Measurements from ENCODE around the gene USP20. TPM values are rescaled to one million over a fixed set of nuclear protein-coding genes. Genes with fewer than 3 reads are reported as not detected.
"Not testable (repeated sequence)": the region's sequence is repeated elsewhere in the genome, so short reads cannot be mapped to it uniquely, and the experiment has no call there.

USP20 gene
- total and polyA plus RNA-seq, 11 donors = 9.4 to 19.7 (median 12.9) TPM

- no peaks in the 10 kb centered on the region for H3K36me3 ChIP-seq
- WGBS, 4 donors = 75 to 89% (median 81%) methylated on average over 8 of the region's 8 CpGs
- peaks cover 0 to 10% (median 0%) of the 10 kb centered on the region in 9 donors for H3K27me3 ChIP-seq
- H3K9me3 ChIP-seq = no peaks in the 10 kb centered on the region
- H3K4me3 ChIP-seq = no peak overlapping the region
- intact Hi-C loops (cut with DNase I) = loop anchor here in 1 of 10 donors (10.0 kb wide), 1 partner anchor 660 kb away; no protein-coding TSS in a partner anchor
- peaks cover 0 to 5% (median 0%) of the 10 kb centered on the region in 12 donors for H3K4me1 ChIP-seq
- no peak for DNase-seq
- TF ChIP-seq POLR2A (IDR thresholded peaks at IDR 0.05) = no peak
- TF ChIP-seq, protein P1, sequence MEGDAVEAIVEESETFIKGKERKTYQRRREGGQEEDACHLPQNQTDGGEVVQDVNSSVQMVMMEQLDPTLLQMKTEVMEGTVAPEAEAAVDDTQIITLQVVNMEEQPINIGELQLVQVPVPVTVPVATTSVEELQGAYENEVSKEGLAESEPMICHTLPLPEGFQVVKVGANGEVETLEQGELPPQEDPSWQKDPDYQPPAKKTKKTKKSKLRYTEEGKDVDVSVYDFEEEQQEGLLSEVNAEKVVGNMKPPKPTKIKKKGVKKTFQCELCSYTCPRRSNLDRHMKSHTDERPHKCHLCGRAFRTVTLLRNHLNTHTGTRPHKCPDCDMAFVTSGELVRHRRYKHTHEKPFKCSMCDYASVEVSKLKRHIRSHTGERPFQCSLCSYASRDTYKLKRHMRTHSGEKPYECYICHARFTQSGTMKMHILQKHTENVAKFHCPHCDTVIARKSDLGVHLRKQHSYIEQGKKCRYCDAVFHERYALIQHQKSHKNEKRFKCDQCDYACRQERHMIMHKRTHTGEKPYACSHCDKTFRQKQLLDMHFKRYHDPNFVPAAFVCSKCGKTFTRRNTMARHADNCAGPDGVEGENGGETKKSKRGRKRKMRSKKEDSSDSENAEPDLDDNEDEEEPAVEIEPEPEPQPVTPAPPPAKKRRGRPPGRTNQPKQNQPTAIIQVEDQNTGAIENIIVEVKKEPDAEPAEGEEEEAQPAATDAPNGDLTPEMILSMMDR (IDR thresholded peaks at IDR 0.05) = no peak
- no peak for ATAC-seq
- H3K27ac ChIP-seq = no peak overlapping the region
Observed at GRCh38 chr9:129794549-129794948, 40.7 kb upstream of the USP20 start.

- not testable (repeated sequence) for H3K9me3 ChIP-seq, H3K4me3 ChIP-seq, H3K36me3 ChIP-seq, H3K27ac ChIP-seq, DNase-seq, H3K4me1 ChIP-seq, ATAC-seq, H3K27me3 ChIP-seq
- 76 to 92% (median 86%) methylated on average over 2 of the region's 2 CpGs for WGBS, 4 donors
- intact Hi-C loops (cut with DNase I) = loop anchor here in 2 of 10 donors (5.0 to 10.0 kb wide), 2 partner anchors 661 to 669 kb away; no protein-coding TSS in a partner anchor
Observed at GRCh38 chr9:129796029-129796428, 39.2 kb upstream of the USP20 start.

DNA sequence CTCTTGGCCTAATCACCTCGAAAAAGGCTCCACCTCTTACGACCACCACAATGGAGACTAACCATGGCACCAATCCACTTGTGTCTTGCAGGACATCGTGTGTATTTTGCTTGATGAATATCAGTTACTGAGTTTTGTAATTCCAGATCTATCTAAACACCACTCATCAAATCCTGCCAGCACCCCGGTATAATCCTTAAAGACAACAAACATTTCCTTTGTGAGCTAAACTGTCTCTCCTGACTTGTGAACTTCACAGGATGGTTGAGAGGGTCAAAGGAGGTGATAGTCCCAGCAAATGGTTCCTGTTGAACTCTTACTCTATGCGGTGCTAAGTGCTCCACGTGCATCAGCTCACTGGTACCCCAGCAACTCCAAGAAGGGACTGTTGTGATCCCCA is 36.3 kb upstream of the USP20 start:
- peaks cover 0 to 7% (median 5%) of the 10 kb centered on the region in 12 donors for H3K4me1 ChIP-seq
- H3K27me3 ChIP-seq = peaks cover 0 to 6% (median 0%) of the 10 kb centered on the region in 9 donors
- WGBS, 4 donors = 38 to 50% (median 41%) methylated on average over 6 of the region's 6 CpGs
- TF ChIP-seq, protein P1 (IDR thresholded peaks at IDR 0.05) = no peak
- no peak for TF ChIP-seq POLR2A (IDR thresholded peaks at IDR 0.05)
- no peaks in the 10 kb centered on the region for H3K9me3 ChIP-seq
- no peak for ATAC-seq
- intact Hi-C loops (cut with DNase I) = loop anchor here in 2 of 10 donors (5.0 to 10.0 kb wide), 2 partner anchors 664 to 672 kb away; no protein-coding TSS in a partner anchor
- H3K27ac ChIP-seq = no peak overlapping the region
- H3K4me3 ChIP-seq = no peak overlapping the region
- no peak for DNase-seq
- no peaks in the 10 kb centered on the region for H3K36me3 ChIP-seq

DNA sequence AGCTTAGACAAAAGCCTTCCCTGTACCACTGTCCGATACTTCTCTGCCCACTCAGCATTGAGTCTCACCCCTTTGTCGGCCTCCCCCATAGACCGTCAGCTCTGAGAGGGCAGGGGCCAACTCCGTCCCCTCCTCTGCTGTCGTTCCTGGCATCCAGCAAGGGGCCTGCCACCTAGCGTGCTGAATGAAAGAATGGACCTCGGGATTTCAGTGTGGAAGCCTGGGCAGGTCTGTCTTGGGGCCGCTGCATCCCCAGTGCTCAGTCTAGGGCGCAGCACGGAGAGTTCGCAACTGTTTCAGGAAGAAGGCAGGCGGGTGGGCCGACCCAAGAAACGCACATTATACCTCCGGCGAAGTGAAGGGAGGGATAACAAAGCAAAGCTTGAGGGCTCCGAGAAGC is 33.8 kb upstream of the USP20 start:
- ATAC-seq (no peak), DNase-seq (no peak)
- WGBS, 4 donors = 81 to 85% (median 83%) methylated on average over 17 of the region's 17 CpGs
- peaks cover 0 to 29% (median 8%) of the 10 kb centered on the region in 12 donors for H3K4me1 ChIP-seq
- intact Hi-C loops (cut with DNase I) = no loop called here
- peaks cover 0 to 19% (median 4%) of the 10 kb centered on the region in 9 donors for H3K36me3 ChIP-seq
- H3K9me3 ChIP-seq = no peaks in the 10 kb centered on the region
- H3K27me3 ChIP-seq = no peaks in the 10 kb centered on the region
- H3K27ac ChIP-seq = no peak overlapping the region
- H3K4me3 ChIP-seq = no peak overlapping the region
- no peak for TF ChIP-seq POLR2A (IDR thresholded peaks at IDR 0.05)
- TF ChIP-seq, protein P1 (IDR thresholded peaks at IDR 0.05) = no peak

Data from heart left ventricle (tissue), 16 donors.